Panc1 (cell line): Measurements from ENCODE around the gene DTYMK. TPM values are rescaled to one million over a fixed set of nuclear protein-coding genes. Genes with fewer than 3 reads are reported as not detected.

Experiments
- ATAC-seq: fragments of 200-7000 bp; cut with Tn5 transposase; 2 replicates; pipeline ENCODE4 v1.9.1; 2020; ENCODE audit warnings: mild to moderate bottlenecking, moderate library complexity
- BruUV-seq: library from RNA; stranded (reverse); fragments of 400-500 nt; replicated peaks from 2 replicates; lab custom pipeline; 2021; lab: Mats Ljungman, UMichigan
- CTCF ChIA-PET: fragments of 300-600 bp; sonication (Branson Sonifier 250); formaldehyde crosslinking; loops from one replicate; lab custom pipeline; 2022; ENCODE audit warnings: antibody characterized with exemption; lab: Charles Lee
- POLR2A ChIA-PET: fragments of 300-600 bp; sonication (Branson Sonifier 250); formaldehyde crosslinking; loops from one replicate; lab custom pipeline; 2022; ENCODE audit warnings: antibody characterized with exemption; lab: Charles Lee
- DNase-seq: peaks from one replicate; pipeline ENCODE4 v3.0.0-alpha.2; 2010; ENCODE audit warnings: low read depth, low spot score
- H3K27ac ChIP-seq: 2 replicates; pipeline ENCODE4 v1.5.1; 2011; ENCODE audit warnings: mild to moderate bottlenecking, low read length, inconsistent platforms
- H3K27me3 ChIP-seq: fragments of 200-500 bp; sonication (Bioruptor generic); 2 replicates; pipeline ENCODE4 v1.6.0; 2014; ENCODE audit warnings: low read length, inconsistent platforms; ENCODE audit not compliant: control insufficient read depth, insufficient read depth
- H3K36me3 ChIP-seq: fragments of 200-500 bp; sonication (Bioruptor generic); 2 replicates; pipeline ENCODE4 v1.5.1; 2014; ENCODE audit warnings: inconsistent platforms, mild to moderate bottlenecking, low read length, moderate library complexity; ENCODE audit not compliant: control insufficient read depth, insufficient read depth
- H3K4me1 ChIP-seq: 2 replicates; pipeline ENCODE4 v1.5.1; 2011; ENCODE audit warnings: inconsistent platforms, mild to moderate bottlenecking, low read length, moderate library complexity; ENCODE audit not compliant: control insufficient read depth, insufficient read depth
- H3K4me3 ChIP-seq, 2 experiments: 2 replicates each; pipeline ENCODE4 v1.5.1; 2011 to 2012; ENCODE audit warnings: low read depth in 2 of 2, low read length in 2 of 2, mild to moderate bottlenecking in 2 of 2, inconsistent platforms in 1 of 2, moderate library complexity in 1 of 2
- H3K9me3 ChIP-seq: fragments of 200-500 bp; sonication (Bioruptor generic); 2 replicates; pipeline ENCODE4 v1.5.1; 2014; ENCODE audit warnings: low read depth, mild to moderate bottlenecking, inconsistent platforms, low read length, moderate library complexity; ENCODE audit not compliant: control insufficient read depth, insufficient read depth
- CTCF ChIP-seq: fragments of 450-650 bp; IDR thresholded peaks from 2 replicates; pipeline ENCODE4 v1.5.1; 2017; ENCODE audit warnings: mild to moderate bottlenecking
- POLR2AphosphoS5 ChIP-seq: IDR thresholded peaks from 2 replicates; pipeline ENCODE4 v1.6.1; 2012; ENCODE audit warnings: mild to moderate bottlenecking, low read depth, low read length, moderate library complexity
- REST ChIP-seq, 2 experiments: IDR thresholded peaks; 2 replicates each; pipeline ENCODE4 v1.6.1; 2011 to 2012; ENCODE audit warnings: low read depth in 2 of 2, control low read depth in 1 of 2, low read length in 1 of 2, mild to moderate bottlenecking in 1 of 2, moderate library complexity in 1 of 2; ENCODE audit not compliant: insufficient read depth in 1 of 2
- SIN3A ChIP-seq: IDR thresholded peaks from 2 replicates; pipeline ENCODE4 v1.6.1; 2012; ENCODE audit warnings: low read depth, mild to moderate bottlenecking, low read length, moderate library complexity, borderline replicate concordance; ENCODE audit not compliant: insufficient read depth
- TCF7L2 ChIP-seq: IDR thresholded peaks from 2 replicates; pipeline ENCODE4 v1.6.1; 2011; ENCODE audit warnings: mild to moderate bottlenecking, low read depth, low read length, inconsistent platforms
- in situ Hi-C: cut with HindIII; loops from 2 replicates; pipeline ENCODE4 v1.10.0; 2016; ENCODE audit warnings: low sequenced_read_pairs, low pct_unique_long_range_greater_than_20kb
- intact Hi-C: fragments of 100-400 bp; cut with micrococcal nuclease; formaldehyde crosslinking; loops from one replicate; pipeline ENCODE4 v1.10.0; 2022; ENCODE audit not compliant: unreplicated experiment
- total RNA-seq: library from RNA; stranded (reverse); gene quantifications from one replicate; pipeline ENCODE4 v1.2.1, GENCODE V29; 2021; ENCODE audit not compliant: unreplicated experiment

The DTYMK gene
- total RNA-seq, 1 experiment from 2014 or later: 122 TPM

- BruUV-seq: no TSS peak
- ATAC-seq (no peak), DNase-seq (no peak)
- POLR2A ChIA-PET: no interaction called here
- CTCF ChIA-PET: no interaction called here
- Histone ChIP-seq H3K27me3 (no peaks in the 10 kb centered on the region), H3K27ac (no peak overlapping the region), H3K4me3 (no peak overlapping the region), H3K4me1 (no peaks in the 10 kb centered on the region), H3K36me3 (peaks cover 13% of the 10 kb centered on the region), H3K9me3 (no peaks in the 10 kb centered on the region)
- in situ Hi-C loops: no loop called here
- intact Hi-C loops: no loop called here
- TF ChIP-seq SIN3A (no peak), TCF7L2 (no peak), POLR2AphosphoS5 (no peak), CTCF (no peak), REST (IDR thresholded peaks at IDR 0.05; ENCODE audit: insufficient read depth in 1 of 2, low read depth in 2 of 2, low read length in 1 of 2) (no peak)
Measured at GRCh38 chr2:241680044-241680443, 6.6 kb downstream of the DTYMK start.

GRCh38 chr2:241678784-241679540 lies 7.7 kb downstream of the DTYMK start:
- Histone ChIP-seq H3K4me3 (no peak overlapping the region), H3K27ac (no peak overlapping the region), H3K27me3 (no peaks in the 10 kb centered on the region), H3K36me3 (peaks cover 4% of the 10 kb centered on the region), H3K4me1 (peaks cover 3% of the 10 kb centered on the region; the same call in 1 of the 2 replicates), H3K9me3 (no peaks in the 10 kb centered on the region)
- BruUV-seq: no TSS peak
- CTCF ChIA-PET: interaction anchor here (0.6 kb wide), 1 partner anchor 31 kb away, joined by 8 read pairs; no protein-coding TSS in a partner anchor
- ATAC-seq (no peak), DNase-seq (no peak)
- intact Hi-C loops (no loop called here), in situ Hi-C loops (no loop called here)
- POLR2A ChIA-PET: no interaction called here
- TF ChIP-seq CTCF: no peak
- no peak for TF ChIP-seq REST (IDR thresholded peaks at IDR 0.05; ENCODE audit: insufficient read depth in 1 of 2, low read depth in 2 of 2, low read length in 1 of 2)
- no peak for TF ChIP-seq TCF7L2
- no peak for TF ChIP-seq POLR2AphosphoS5
- no peak for TF ChIP-seq SIN3A
